Measurements from ENCODE around the gene PTPRK. TPM values are rescaled to one million over a fixed set of nuclear protein-coding genes. Genes with fewer than 3 reads are reported as not detected.

Gene PTPRK
- under 1 TPM; 0.47 to 0.61 TPM for total RNA-seq
- 1 to 10 TPM in 1 of 2 donors, not detected in 1; 1.5 TPM for polyA plus RNA-seq

- H3K4me1 Mint-ChIP-seq = peaks cover 11 to 27% (median 19%) of the 10 kb centered on the region in 4 donors
- ChIA-PET POLR2A (ENCODE audit: partially characterized antibody) (interaction anchor here (0.6 to 1.3 kb wide), 2 partner anchors 620 to 855 kb away, joined by 3 read pairs; partner anchors contain the start of gene THEMIS), CTCF (ENCODE audit: partially characterized antibody) (interaction anchor here (0.9 to 1.6 kb wide), 6 partner anchors 13 to 1004 kb away, joined by 3 to 5 read pairs (median 4); no protein-coding TSS in a partner anchor)
- H3K27ac ChIP-seq (ENCODE audit: low read depth, low read length) = peak within 1 kb of the TSS; percentile 3
- peaks cover 47 to 62% of the 10 kb centered on the region in 2 donors for H3K27me3 Mint-ChIP-seq
- H3K36me3 ChIP-seq (ENCODE audit: insufficient read depth, low read length) = no peaks in the 10 kb centered on the region
- H3K4me3 Mint-ChIP-seq = peak within 1 kb of the TSS; percentile 85 to 96 (median 90)
- intact Hi-C loops (cut with micrococcal nuclease) = loop anchor here (1.0 to 2.0 kb wide), 3 partner anchors 664 to 1254 kb away; partner anchors contain the start of gene RNF146
- H3K27me3 ChIP-seq (ENCODE audit: insufficient read depth, low read length) = peaks cover 37% of the 10 kb centered on the region
- peak within 1 kb of the TSS; percentile 59 to 71 for H3K4me3 ChIP-seq (ENCODE audit: low read length in 2 of 2)
- peaks cover 0 to 2% (median 0%) of the 10 kb centered on the region in 8 donors for H3K9me3 Mint-ChIP-seq
- DNase-seq = peak; percentile 77 to 88 (median 81)
- peaks cover 23% of the 10 kb centered on the region for H3K4me1 ChIP-seq (ENCODE audit: insufficient read depth, low read length)
- H3K9me3 ChIP-seq (ENCODE audit: control insufficient read depth in 1 of 2, low read length in 2 of 2) = no peaks in the 10 kb centered on the region
- H3K27ac Mint-ChIP-seq = peak within 1 kb of the TSS; percentile 58 to 87 (median 84)
- H3K36me3 Mint-ChIP-seq = peaks cover 0 to 9% of the 10 kb centered on the region in 2 donors
Measured at GRCh38 chr6:128520436-128521281, at the start of gene PTPRK. TSS of gene PTPRK (minus strand) at chr6:128520599. CDS start at chr6:128520358, 241 bp downstream.

DNA sequence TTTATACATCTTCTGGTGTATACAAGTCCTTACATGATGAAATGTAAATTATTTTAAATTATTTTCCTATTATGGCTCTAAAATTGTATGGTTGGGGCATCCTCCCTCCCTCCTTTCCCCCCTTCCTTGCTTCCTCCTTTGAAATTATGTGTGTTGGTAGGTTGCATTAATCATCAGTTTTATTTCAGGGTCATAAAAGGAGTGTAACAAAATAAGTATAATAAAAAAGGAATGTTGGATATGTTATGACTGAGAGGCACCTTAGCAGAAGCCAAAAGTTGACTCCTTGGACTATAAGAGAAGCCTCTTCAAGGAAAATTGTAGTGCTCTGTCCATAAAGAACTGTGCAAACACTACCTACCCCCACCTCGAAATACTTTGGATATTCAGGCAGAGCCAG is 46.6 kb upstream of the PTPRK start:
- no peak overlapping the region for H3K4me3 ChIP-seq (ENCODE audit: low read length in 2 of 2)
- no peak for DNase-seq
- H3K4me1 ChIP-seq (ENCODE audit: insufficient read depth, low read length) = no peaks in the 10 kb centered on the region
- no peaks in the 10 kb centered on the region for H3K27me3 ChIP-seq (ENCODE audit: insufficient read depth, low read length)
- H3K27ac ChIP-seq (ENCODE audit: low read depth, low read length) = no peak overlapping the region
- H3K9me3 ChIP-seq (ENCODE audit: control insufficient read depth in 1 of 2, low read length in 2 of 2) = no peaks in the 10 kb centered on the region
- Mint-ChIP-seq H3K36me3 (no peaks in the 10 kb centered on the region), H3K4me3 (no peak overlapping the region), H3K9me3 (peaks cover 0 to 2% (median 0%) of the 10 kb centered on the region in 8 donors), H3K27me3 (peaks cover 0 to 7% of the 10 kb centered on the region in 2 donors), H3K27ac (no peak overlapping the region), H3K4me1 (no peaks in the 10 kb centered on the region)
- H3K36me3 ChIP-seq (ENCODE audit: insufficient read depth, low read length) = no peaks in the 10 kb centered on the region
- intact Hi-C loops (cut with micrococcal nuclease) = no loop called here
- ChIA-PET CTCF (ENCODE audit: partially characterized antibody) (no interaction called here), POLR2A (ENCODE audit: partially characterized antibody) (no interaction called here)

GRCh38 chr6:128560966-128561365 is 40.6 kb upstream of the PTPRK start:
- Mint-ChIP-seq H3K27ac (no peak overlapping the region), H3K4me1 (no peaks in the 10 kb centered on the region), H3K27me3 (peaks cover 3 to 15% of the 10 kb centered on the region in 2 donors), H3K9me3 (peaks cover 0 to 4% (median 0%) of the 10 kb centered on the region in 8 donors), H3K36me3 (no peaks in the 10 kb centered on the region), H3K4me3 (no peak overlapping the region)
- Histone ChIP-seq H3K4me1 (ENCODE audit: insufficient read depth, low read length) (no peaks in the 10 kb centered on the region), H3K27ac (ENCODE audit: low read depth, low read length) (no peak overlapping the region), H3K27me3 (ENCODE audit: insufficient read depth, low read length) (no peaks in the 10 kb centered on the region), H3K9me3 (ENCODE audit: control insufficient read depth in 1 of 2, low read length in 2 of 2) (no peaks in the 10 kb centered on the region), H3K4me3 (ENCODE audit: low read length in 2 of 2) (no peak overlapping the region), H3K36me3 (ENCODE audit: insufficient read depth, low read length) (no peaks in the 10 kb centered on the region)
- ChIA-PET POLR2A (ENCODE audit: partially characterized antibody) (no interaction called here), CTCF (ENCODE audit: partially characterized antibody) (no interaction called here)
- intact Hi-C loops (cut with micrococcal nuclease) = no loop called here
- DNase-seq = no peak

- Histone ChIP-seq H3K36me3 (ENCODE audit: insufficient read depth, low read length) (no peaks in the 10 kb centered on the region), H3K4me1 (ENCODE audit: insufficient read depth, low read length) (no peaks in the 10 kb centered on the region), H3K27ac (ENCODE audit: low read depth, low read length) (no peak overlapping the region), H3K4me3 (ENCODE audit: low read length in 2 of 2) (no peak overlapping the region), H3K27me3 (ENCODE audit: insufficient read depth, low read length) (no peaks in the 10 kb centered on the region), H3K9me3 (ENCODE audit: control insufficient read depth in 1 of 2, low read length in 2 of 2) (no peaks in the 10 kb centered on the region)
- Mint-ChIP-seq H3K4me1 (no peaks in the 10 kb centered on the region), H3K9me3 (peaks cover 0 to 4% (median 0%) of the 10 kb centered on the region in 8 donors), H3K27me3 (peaks cover 3 to 17% of the 10 kb centered on the region in 2 donors), H3K27ac (no peak overlapping the region), H3K36me3 (no peaks in the 10 kb centered on the region), H3K4me3 (no peak overlapping the region)
- CTCF ChIA-PET (ENCODE audit: partially characterized antibody) = no interaction called here
- intact Hi-C loops (cut with micrococcal nuclease) = no loop called here
- POLR2A ChIA-PET (ENCODE audit: partially characterized antibody) = no interaction called here
- no peak for DNase-seq
Measured at GRCh38 chr6:128558924-128559323, 38.5 kb upstream of the PTPRK start.

GRCh38 chr6:128558021-128558420 is 37.6 kb upstream of the PTPRK start:
- Histone ChIP-seq H3K27me3 (ENCODE audit: insufficient read depth, low read length) (no peaks in the 10 kb centered on the region), H3K4me1 (ENCODE audit: insufficient read depth, low read length) (no peaks in the 10 kb centered on the region), H3K4me3 (ENCODE audit: low read length in 2 of 2) (no peak overlapping the region), H3K36me3 (ENCODE audit: insufficient read depth, low read length) (no peaks in the 10 kb centered on the region), H3K27ac (ENCODE audit: low read depth, low read length) (no peak overlapping the region), H3K9me3 (ENCODE audit: control insufficient read depth in 1 of 2, low read length in 2 of 2) (no peaks in the 10 kb centered on the region)
- ChIA-PET CTCF (ENCODE audit: partially characterized antibody) (no interaction called here), POLR2A (ENCODE audit: partially characterized antibody) (no interaction called here)
- Mint-ChIP-seq H3K9me3 (peaks cover 0 to 4% (median 0%) of the 10 kb centered on the region in 8 donors), H3K36me3 (no peaks in the 10 kb centered on the region), H3K4me3 (no peak overlapping the region), H3K4me1 (no peaks in the 10 kb centered on the region), H3K27me3 (peaks cover 3 to 16% of the 10 kb centered on the region in 2 donors), H3K27ac (no peak overlapping the region)
- intact Hi-C loops (cut with micrococcal nuclease) = no loop called here
- no peak for DNase-seq

- no peak for DNase-seq
- intact Hi-C loops (cut with micrococcal nuclease) = no loop called here
- H3K36me3 Mint-ChIP-seq = no peaks in the 10 kb centered on the region
- POLR2A ChIA-PET (ENCODE audit: partially characterized antibody) = no interaction called here
- H3K4me1 Mint-ChIP-seq = no peaks in the 10 kb centered on the region
- H3K4me3 Mint-ChIP-seq = no peak overlapping the region
- H3K27ac Mint-ChIP-seq = no peak overlapping the region
- no peak overlapping the region for H3K4me3 ChIP-seq (ENCODE audit: low read length in 2 of 2)
- peaks cover 0 to 4% (median 0%) of the 10 kb centered on the region in 8 donors for H3K9me3 Mint-ChIP-seq
- H3K27me3 ChIP-seq (ENCODE audit: insufficient read depth, low read length) = no peaks in the 10 kb centered on the region
- peaks cover 3 to 15% of the 10 kb centered on the region in 2 donors for H3K27me3 Mint-ChIP-seq
- H3K36me3 ChIP-seq (ENCODE audit: insufficient read depth, low read length) = no peaks in the 10 kb centered on the region
- CTCF ChIA-PET (ENCODE audit: partially characterized antibody) = no interaction called here
- H3K27ac ChIP-seq (ENCODE audit: low read depth, low read length) = no peak overlapping the region
- H3K4me1 ChIP-seq (ENCODE audit: insufficient read depth, low read length) = no peaks in the 10 kb centered on the region
- H3K9me3 ChIP-seq (ENCODE audit: control insufficient read depth in 1 of 2, low read length in 2 of 2) = no peaks in the 10 kb centered on the region
Measured at GRCh38 chr6:128557081-128557480, 36.7 kb upstream of the PTPRK start.

DNA sequence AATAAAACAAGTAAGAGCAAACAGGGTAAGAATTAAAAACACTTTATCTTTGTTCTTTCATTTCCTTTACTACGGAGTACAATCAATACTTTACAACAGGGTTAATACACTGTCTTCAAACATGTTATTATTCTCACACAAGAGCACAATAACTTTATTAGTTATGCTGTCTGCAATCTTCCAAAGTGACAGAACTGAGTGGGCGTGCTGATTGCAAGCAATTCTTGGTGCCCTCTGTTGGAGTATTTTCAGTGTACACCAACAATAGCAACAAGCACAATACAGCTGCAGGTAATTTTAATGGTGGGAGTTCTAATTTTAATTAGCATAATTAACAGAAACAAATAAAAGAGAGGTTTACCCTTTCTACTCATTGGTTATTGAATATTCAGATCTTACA is 33.9 kb upstream of the PTPRK start:
- H3K27me3 Mint-ChIP-seq = peaks cover 5 to 6% of the 10 kb centered on the region in 2 donors
- Histone ChIP-seq H3K27me3 (ENCODE audit: insufficient read depth, low read length) (no peaks in the 10 kb centered on the region), H3K36me3 (ENCODE audit: insufficient read depth, low read length) (no peaks in the 10 kb centered on the region), H3K9me3 (ENCODE audit: control insufficient read depth in 1 of 2, low read length in 2 of 2) (no peaks in the 10 kb centered on the region), H3K4me3 (ENCODE audit: low read length in 2 of 2) (no peak overlapping the region), H3K27ac (ENCODE audit: low read depth, low read length) (no peak overlapping the region), H3K4me1 (ENCODE audit: insufficient read depth, low read length) (no peaks in the 10 kb centered on the region)
- no peaks in the 10 kb centered on the region for H3K9me3 Mint-ChIP-seq
- ChIA-PET CTCF (ENCODE audit: partially characterized antibody) (no interaction called here), POLR2A (ENCODE audit: partially characterized antibody) (no interaction called here)
- no peak overlapping the region for H3K4me3 Mint-ChIP-seq
- intact Hi-C loops (cut with micrococcal nuclease) = no loop called here
- H3K4me1 Mint-ChIP-seq = no peaks in the 10 kb centered on the region
- no peak for DNase-seq
- H3K27ac Mint-ChIP-seq = no peak overlapping the region
- H3K36me3 Mint-ChIP-seq = no peaks in the 10 kb centered on the region
